Testis (tissue), 2 donors: Measurements from ENCODE around the gene FCRLA.

ENCODE experiments used
- CTCF ChIP-seq, 3 experiments: fragments of 450-650 bp in 2 of 3; fragments of 200-600 bp in 1 of 3; sonication (generic) in 1 of 3; IDR thresholded peaks; one replicate each; pipeline ENCODE4 v1.5.1; 2016 to 2019; ENCODE audit warnings: antibody characterized with exemption in 3 of 3, mild to moderate bottlenecking in 2 of 3, moderate library complexity in 1 of 3
- POLR2A ChIP-seq: fragments of 450-650 bp; IDR thresholded peaks from one replicate; pipeline ENCODE4 v1.6.1; 2017; ENCODE audit warnings: antibody characterized with exemption, mild to moderate bottlenecking, moderate library complexity

- TF ChIP-seq CTCF (IDR thresholded peaks at IDR 0.05) (no peak), POLR2A (no peak)
Observed at GRCh38 chr1:161737625-161738024, 30.6 kb downstream of the FCRLA start.
